NCI-H146 treated with DMSO at 0.1 percent for 48 hours (cell line): ENCODE data around the gene ENOX1.
A peak's percentile ranks its signal among the peaks of the same experiment; 100 is the strongest.

Source experiments
- DNase-seq: peaks from one replicate; lab custom pipeline; 2025; ENCODE audit not compliant: unreplicated experiment; lab: John Stamatoyannopoulos, UW

ENOX1 gene

DNA sequence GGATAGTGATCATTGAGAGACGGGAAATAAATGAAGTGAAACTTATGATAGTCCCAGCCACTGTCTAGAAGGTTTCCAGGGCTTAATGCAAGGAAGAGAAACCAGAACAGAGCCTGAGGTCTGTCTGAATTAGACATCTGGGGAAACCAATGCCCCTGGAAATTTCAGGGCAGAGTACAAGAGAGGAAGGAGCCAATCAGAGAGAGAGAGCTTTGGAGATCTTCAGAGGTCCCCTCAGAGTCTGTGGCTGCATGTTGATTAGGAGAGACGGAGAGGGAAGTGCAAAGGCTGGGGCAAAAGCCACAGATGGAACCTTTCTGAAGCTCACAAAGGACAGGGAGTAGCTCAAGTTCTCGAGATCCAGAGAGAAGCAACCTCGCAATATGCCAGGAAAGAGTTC, 385.4 kb downstream of the ENOX1 start:
- DNase-seq = no peak

DNA sequence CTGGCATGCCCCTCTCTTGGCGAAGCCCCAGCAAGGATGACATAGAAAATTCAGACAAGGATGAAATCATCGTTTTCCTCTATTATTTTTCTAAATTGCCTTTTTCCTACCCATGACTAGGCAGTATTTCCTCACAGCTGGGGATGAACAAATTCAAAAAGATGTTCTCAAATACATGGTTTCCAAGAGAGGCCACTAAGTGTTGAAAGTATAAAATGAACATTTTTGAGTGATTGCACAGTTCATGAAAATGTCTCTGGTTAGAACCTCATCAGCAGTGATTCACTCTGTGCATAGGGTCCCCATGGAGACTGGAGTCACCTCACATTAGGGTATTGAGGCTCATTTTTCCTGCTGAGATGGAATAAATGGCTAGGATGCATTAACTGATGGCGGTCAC, 389.7 kb downstream of the ENOX1 start:
- no peak for DNase-seq

DNA sequence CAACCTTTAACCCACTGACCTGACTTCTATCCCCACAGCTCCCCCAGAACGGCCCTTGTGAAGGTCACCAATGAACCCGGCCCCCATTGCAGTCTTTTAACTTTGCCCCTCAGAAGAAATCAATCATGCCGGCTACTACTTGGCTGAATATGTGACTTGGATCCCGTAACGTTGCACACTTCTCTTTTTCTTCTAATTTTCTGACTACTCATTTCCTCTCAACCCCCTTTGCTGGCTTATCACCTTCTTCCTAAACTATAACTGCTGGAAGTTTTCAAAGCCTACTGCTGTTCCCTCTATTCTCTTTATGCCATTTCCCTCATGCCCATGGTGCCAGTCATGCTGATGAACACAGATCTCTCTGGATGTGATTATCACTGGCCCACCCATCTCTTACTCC, 395.7 kb downstream of the ENOX1 start:
- no peak for DNase-seq

DNA sequence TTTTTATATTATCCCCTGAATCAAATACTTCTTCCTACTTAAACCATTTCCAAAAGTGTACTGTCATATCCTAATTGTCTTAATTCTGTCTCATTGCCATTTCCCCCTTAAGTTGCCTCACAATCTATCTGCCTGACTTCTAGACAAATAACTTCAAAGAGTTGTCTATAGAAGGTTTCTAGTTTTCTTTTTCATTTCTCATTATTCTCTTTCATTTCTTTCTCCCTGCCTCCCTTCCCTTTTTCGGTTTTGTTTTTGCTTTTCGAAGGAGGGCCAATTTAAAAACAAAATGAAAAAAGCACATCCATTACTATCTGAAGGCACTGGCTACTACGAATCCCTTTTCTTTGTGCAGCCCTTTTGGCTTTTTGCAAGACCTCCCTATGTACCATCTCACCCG, 396.2 kb downstream of the ENOX1 start:
- DNase-seq = no peak

DNA sequence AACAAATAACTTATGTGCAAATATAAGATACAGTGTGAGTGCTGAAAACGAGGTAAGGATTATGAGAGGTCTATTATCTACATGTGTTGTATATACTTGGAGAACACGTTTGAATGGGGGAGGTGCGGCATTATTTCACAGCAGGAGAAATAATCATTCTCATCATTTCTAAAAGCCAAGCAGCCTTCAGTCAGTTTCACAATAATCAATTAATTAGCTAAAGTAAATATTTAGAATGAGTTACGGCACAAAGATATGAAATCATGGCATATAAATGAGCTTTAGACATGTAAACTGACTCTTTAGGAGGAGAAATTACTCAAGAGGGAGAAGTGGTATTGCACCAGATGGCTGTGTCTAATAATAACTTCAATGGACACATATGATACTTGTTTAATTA, 396.8 kb downstream of the ENOX1 start:
- peak; percentile 64 for DNase-seq

DNA sequence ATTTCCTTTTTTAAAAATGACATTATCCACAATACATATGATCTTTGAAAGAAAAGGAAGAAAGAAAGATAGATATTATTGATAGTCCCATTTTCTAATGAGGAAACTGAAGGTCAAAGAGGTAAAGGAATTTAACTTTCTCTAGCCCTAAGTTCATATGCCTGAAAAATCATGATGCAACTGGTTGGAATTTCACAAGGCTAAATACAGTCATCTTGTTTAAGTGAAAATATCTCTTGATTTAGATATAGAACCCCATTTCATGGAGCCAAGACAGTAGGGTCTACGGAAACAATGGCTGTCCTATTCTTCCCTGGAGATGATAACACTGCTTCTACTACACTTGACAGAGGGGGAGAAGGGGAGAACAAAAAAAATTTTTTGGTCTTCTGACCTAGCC, 397.2 kb downstream of the ENOX1 start:
- no peak for DNase-seq

DNA sequence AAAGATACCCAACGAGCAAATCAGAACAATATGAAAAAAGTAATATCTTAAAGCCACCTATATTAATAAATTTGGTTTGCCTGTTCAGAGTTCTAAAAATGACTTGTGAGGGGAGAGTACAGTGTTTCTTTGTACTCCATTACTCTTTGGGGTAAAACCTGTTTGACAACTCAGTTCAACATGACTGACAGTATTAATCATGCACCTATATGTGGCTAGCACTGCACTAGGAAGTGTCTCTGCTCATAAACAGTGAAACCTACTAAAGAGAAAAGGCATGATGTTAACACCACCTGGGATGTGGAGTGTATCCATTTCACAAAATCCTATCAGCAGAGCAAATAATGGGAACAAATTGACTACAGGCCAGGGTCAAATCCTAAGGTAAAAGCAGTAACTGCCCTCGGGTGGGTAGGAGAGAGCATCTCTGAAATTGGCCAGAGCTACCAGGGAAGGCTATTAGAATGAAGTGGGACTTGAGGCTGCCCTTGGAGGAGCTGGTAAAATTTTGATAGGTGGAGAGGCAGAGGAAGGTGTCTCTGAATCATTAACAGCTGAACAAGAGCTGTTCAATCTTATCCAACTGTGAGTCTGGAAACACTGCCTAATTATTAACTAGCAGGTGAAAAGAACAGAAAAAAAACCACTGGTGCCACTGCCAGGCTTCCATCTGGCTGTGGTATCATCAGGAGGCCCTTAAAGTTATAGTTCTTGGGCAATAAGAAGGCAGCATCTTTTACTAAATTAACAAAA, 398.3 kb downstream of the ENOX1 start:
- DNase-seq = peak; percentile 65

DNA sequence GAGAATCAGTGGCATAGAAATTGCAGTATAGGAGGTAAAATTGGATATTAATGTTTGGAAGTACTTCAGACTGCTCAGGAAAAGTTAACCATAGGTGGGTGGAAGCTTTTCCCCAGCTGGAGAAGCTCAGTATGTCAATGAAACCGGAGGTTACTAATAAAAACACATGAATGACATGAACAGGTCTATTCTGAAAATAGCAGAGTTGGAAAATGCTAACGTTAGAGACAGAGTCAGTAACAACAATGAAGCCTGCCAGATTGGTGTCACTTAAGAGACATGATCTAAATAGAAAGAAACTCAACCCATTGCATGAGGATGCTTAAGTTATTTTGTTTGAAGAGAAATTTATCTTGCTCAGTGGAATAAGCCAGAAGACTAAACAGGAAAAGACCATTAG, 398.9 kb downstream of the ENOX1 start:
- DNase-seq = no peak

DNA sequence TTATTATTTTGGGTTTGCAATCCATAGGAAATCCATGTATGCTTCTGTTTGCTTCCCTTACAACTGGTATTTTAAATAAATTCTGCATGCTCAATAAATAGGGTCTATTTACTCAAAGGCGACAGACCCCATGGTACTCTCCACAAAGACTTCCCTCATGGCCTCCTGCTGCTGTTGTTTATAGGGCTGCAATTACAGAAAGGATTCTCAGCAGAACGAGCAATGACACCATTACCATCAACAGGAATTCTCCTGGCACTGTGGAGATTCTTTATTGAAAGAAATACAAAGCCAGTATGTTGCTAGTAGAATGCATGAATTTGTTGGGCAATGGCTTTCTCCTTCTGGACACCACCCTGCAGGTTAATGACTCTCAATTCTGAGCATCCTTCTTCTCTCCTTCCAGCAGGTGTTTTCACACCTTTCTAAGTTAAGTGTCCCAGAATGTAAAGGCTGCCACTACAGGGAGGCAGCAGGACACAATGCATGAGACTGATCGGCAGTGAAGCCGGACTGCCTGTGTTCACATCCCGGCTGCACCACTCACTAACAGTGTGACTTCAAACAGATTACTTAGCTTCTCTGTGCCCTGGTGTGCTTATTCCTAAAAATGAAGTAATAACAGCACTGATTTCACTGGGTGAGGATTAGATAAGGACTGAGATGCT, 403.1 kb downstream of the ENOX1 start:
- peak; percentile 92 for DNase-seq

DNA sequence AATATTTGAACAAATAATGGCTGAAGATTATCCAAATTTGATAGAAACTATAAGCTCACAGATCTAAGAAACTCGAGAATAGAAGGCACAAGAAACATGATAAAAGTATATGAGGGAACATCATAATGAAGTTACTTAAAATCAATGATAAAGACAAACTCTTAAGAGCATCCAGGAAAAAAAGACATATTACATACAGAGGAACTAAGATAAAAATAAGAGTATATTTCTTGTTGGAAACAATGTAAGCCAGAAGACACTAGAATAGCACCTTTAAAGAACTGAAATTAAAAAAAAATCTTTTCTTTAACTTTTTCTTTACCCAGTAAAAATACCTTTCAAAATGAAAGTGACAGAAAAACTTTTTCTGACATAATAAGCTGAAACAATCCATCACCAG, 407.0 kb downstream of the ENOX1 start:
- DNase-seq = no peak

DNA sequence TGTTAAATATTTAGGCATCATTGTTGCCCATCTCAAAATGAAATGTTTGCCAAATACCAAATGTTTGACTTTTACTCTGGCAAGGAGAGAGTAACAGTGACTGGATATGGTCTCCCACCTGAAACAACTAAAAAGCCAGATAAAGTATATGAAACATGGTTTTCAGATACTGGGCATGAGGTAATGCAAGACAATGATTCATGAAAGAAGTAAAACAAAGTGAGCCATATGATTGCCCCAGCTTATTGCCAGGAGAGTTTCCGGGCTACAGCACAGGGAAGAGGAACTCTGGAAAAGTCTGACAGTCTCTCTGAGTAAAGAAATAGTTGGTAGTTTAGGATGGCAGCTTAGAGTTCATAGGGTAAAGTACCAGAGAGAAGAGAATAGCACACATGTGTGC, 408.8 kb downstream of the ENOX1 start:
- DNase-seq = no peak

DNA sequence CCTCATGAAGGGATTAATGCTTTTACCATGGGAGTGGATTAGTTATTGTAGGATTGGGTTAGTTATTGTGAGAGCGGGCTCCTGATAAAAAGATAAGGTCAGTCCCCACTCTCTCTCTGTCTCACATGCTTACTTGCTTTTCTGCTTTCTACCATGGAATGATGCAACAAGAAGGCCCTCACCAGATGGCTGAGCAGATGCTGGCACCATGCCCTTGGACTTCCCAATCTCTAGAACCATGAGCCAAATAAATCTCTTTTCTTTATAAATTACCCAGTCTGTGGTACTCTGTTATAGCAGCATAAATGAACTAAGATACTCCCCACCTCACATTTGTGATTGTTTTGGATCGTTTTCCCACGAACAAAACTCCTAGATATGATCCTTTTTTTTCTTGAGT, 409.6 kb downstream of the ENOX1 start:
- no peak for DNase-seq

DNA sequence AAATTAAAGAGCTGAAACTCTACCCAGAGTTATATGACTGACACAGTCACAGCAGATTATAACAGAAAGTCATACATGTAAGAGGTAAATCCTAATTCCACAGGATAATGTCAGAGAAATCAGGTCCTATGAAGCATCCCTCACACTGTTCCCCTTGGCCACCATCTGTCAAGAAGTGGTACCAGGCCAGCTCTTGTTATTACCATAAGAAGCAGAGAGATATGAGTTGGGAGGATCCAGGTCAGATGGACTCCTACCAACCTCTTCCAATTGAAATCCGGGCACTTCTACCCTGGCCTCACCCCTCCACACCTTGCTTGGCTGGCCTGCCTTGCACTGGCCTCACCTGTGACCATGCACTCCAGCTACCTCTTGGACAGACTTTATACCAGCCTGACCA, 410.2 kb downstream of the ENOX1 start:
- DNase-seq = no peak

DNA sequence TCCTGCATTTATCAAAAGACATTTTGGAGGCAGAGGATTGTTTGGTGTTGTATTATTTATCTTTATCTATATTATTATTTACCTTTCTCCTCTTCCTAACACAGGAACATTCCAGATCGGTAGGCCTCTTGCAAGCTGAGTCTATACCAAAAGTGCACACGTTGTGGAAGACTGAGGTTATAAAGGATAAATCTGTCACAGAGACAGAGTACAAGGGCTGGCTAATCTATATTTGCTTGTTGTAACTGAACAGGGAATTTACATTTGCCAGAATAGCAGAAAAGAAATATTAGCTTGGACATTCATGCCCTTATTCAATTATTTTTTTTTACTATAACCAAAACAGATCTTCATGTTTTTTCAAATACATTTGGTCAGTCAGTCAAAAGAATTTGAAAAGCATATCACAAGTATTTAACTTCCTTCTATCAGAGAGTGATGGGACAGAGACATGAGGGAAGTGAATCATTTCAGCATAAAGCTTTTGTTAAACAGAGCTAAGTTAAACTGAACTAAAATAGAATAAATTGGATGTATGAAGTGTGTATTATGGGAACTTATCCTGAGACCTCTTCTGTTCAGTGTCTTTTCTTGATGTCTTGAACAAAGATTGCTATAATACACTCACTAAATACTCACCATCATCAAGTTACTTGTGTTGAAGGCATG, 410.8 kb downstream of the ENOX1 start:
- no peak for DNase-seq

DNA sequence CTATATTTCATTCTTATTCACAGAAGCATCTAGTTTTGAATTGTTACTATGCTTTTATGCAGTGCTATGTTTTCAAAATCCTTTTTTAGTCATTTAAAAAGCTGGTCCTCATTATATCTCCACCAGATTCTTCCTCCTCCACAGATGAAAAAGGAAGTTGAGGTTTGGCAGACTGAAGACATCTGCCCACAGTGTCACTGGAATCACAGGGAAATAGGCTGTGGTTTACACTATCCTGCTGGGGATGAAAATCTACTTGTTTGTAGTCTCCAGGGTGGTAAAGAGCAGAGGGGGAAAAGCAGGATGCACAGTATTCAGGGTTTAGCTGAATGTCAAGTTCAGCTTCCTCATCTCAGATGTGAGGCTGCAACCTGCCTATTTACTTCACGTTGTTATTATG, 412.2 kb downstream of the ENOX1 start:
- no peak for DNase-seq

DNA sequence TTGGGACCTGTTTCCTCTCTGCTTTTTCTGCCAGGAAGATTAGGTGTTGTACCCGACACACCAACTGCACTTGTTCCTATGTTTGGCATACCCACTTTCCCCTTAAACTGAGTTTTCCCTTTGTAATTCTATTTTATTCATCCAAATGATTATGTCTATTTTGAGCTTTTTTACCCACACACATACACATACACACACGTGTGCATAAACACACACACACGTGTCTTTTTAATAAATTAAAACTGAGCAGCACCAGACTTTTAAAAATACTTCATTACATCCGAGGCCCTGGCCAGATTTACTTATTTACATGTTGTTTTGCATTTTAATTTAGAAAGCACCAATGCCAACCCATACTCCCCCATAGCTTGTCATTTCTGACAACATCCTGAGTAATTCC, 413.4 kb downstream of the ENOX1 start:
- DNase-seq = no peak

DNA sequence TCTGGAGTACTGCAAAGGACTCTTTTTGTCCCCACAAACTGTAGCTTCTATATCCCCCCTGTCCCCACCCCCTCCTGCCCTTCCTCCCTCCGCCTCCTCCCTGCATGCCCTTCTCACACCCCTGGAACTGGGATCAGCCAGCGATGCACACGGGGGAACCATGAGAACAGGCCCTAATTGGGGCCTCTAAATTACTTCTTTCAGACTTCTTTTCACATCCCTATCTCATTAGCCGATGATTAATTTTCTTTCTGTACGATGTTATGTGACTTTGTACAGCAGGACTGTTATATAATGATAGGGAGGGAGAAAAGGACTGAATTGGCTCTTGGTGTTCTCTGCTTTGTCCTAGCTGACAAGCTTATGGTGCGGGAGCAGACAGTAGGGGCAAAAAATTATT, 415.9 kb downstream of the ENOX1 start:
- no peak for DNase-seq

DNA sequence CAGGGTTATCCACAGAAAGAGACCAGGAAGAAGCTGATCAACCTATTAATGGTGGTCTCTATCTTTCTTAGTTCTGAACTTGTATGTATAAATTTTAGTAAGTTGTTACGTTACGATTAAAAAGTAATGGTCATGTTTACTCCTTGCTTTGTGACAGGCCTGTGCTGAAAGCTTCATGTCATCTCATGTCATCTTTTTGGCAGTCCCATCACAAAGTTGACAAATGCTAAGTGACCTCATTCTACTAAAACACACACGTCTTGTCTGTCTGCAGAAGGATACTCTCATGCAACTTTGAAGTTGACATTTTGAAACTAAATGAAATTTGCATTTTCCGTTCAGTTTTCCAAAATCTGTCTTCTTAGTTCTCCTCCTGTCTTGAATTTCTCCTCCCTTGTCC, 417.5 kb downstream of the ENOX1 start:
- no peak for DNase-seq

DNA sequence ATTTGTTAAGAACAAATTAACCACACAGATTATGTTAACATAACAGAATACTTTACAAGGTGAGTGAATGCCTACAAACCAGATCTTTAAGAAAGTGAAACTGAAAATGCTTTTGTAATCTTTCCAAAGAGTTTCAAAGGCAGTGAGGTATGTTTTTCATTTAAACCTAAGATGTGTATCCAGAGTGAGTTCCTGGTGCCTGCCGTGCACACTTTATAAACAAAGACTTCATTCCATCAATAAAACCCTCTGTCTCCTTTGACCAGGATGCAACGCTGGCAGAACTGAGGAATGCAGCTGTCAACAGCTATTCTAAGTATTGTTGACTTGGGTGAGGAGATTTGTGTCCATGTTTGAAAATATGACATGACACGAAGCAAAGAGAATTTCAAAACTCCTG, 418.8 kb downstream of the ENOX1 start:
- no peak for DNase-seq

DNA sequence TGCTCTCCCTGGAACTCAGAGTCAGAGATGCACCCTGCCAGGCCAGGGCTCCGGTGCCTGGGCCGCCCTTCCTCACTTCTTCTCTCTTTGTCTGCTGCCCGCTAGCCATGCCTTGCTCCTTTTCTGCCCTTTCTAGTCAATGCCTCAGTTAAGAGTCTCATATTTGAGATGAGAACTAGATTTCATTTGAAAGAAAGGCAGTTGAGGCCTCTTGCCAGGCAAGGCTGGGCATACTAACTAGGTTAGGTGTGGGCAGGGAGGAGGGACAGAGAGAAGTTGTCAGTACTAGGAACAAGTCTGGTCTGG, 421.8 kb downstream of the ENOX1 start:
- DNase-seq = no peak

DNA sequence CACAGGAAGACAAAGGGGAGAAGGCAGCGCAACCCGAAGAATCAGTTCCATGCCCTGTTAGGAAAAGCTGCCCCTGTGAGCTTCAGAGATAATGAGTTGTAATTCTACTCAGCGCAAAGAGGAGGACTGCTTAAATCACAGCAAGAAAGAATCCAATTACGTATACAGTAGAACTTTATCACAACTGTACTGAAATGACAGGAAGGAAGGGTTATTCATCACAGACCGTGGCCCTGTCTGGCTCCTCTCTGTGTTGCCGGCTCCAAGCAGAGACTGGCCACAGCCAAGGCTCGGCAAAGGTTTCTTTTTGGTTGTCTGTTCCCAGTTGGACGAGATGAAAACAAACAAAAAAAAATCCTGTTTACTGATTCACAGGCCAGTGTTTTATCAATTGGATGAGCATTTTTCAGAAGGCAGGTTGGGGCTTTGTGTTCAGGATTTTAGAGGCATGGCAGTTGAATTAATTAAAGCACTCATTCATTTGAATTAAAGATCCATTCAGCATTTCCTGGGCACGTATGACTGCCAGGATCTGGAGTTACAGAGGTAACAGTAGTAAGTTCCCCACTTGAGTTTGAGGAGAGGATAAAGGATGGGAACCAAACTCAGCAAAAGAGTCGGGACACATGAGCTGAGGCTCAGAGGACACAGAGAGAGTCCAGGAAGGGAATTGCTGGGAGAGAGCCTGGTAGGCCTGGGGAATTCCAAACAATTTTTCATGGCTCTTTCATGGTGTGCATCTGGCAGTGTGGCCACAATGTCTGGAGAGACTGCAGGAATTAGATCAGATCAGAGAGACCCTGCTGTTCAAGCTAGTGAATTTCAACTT, 422.3 kb downstream of the ENOX1 start:
- DNase-seq = no peak
